HEK293 (cell line): ENCODE data around the gene RPRD2.
A peak's percentile ranks its signal among the peaks of the same experiment; 100 is the strongest.

Source experiments
- HOXA7 ChIP-seq: sonication (generic); formaldehyde crosslinking; IDR thresholded peaks from 2 replicates; pipeline ENCODE4 v1.8.1; 2022; ENCODE audit warnings: missing genetic modification reagents, borderline replicate concordance
- HOXD13 ChIP-seq: sonication (generic); formaldehyde crosslinking; IDR thresholded peaks from 2 replicates; pipeline ENCODE4 v1.8.0; 2022; ENCODE audit warnings: missing genetic modification reagents, borderline replicate concordance
- MZF1 ChIP-seq: fragments of 450-650 bp; formaldehyde crosslinking; IDR thresholded peaks from 2 replicates; pipeline ENCODE4 v1.5.1; 2017; ENCODE audit warnings: missing biosample characterization, missing genetic modification characterization, borderline replicate concordance
- RBAK ChIP-seq: fragments of 450-650 bp; formaldehyde crosslinking; IDR thresholded peaks from 2 replicates; pipeline ENCODE4 v1.5.1; 2016; ENCODE audit warnings: missing biosample characterization, missing genetic modification characterization
- SETDB1 ChIP-seq: IDR thresholded peaks from one replicate; pipeline ENCODE4 v1.6.1; 2017; ENCODE audit warnings: mild to moderate bottlenecking, low read length, moderate library complexity, mixed read lengths; ENCODE audit not compliant: insufficient read length
- TRIM28 ChIP-seq: IDR thresholded peaks from 2 replicates; pipeline ENCODE4 v1.6.1; 2011; ENCODE audit warnings: low read length, control low read depth, borderline replicate concordance
- YY2 ChIP-seq: fragments of 450-650 bp; formaldehyde crosslinking; IDR thresholded peaks from 2 replicates; pipeline ENCODE4 v1.5.1; 2016; ENCODE audit warnings: missing biosample characterization, missing genetic modification characterization
- ZIC2 ChIP-seq: fragments of 450-650 bp; formaldehyde crosslinking; IDR thresholded peaks from 2 replicates; pipeline ENCODE4 v1.5.1; 2016; ENCODE audit warnings: missing biosample characterization, missing genetic modification characterization
- ZNF114 ChIP-seq: fragments of 450-650 bp; formaldehyde crosslinking; IDR thresholded peaks from 2 replicates; pipeline ENCODE4 v1.5.0; 2017; ENCODE audit warnings: missing biosample characterization, missing genetic modification characterization
- ZNF19 ChIP-seq: fragments of 450-650 bp; formaldehyde crosslinking; IDR thresholded peaks from 2 replicates; pipeline ENCODE4; 2016; ENCODE audit warnings: missing biosample characterization, missing genetic modification characterization, low read depth
- ZNF211 ChIP-seq: fragments of 450-650 bp; formaldehyde crosslinking; IDR thresholded peaks from 2 replicates; pipeline ENCODE4 v1.5.1; 2016; ENCODE audit warnings: low read depth, missing biosample characterization, missing genetic modification characterization
- ZNF366 ChIP-seq: fragments of 450-650 bp; formaldehyde crosslinking; conservative IDR thresholded peaks from 2 replicates; pipeline ENCODE4 v1.5.1; 2016; ENCODE audit warnings: missing biosample characterization, missing genetic modification characterization
- ZNF37A ChIP-seq: fragments of 450-650 bp; IDR thresholded peaks from 2 replicates; pipeline ENCODE4 v1.5.1; 2018; ENCODE audit warnings: missing biosample characterization, missing genetic modification characterization
- ZNF544 ChIP-seq: fragments of 450-650 bp; formaldehyde crosslinking; IDR thresholded peaks from 2 replicates; pipeline ENCODE4 v1.5.0; 2017; ENCODE audit warnings: missing biosample characterization, missing genetic modification characterization
- ZNF549 ChIP-seq: fragments of 450-650 bp; IDR thresholded peaks from 2 replicates; pipeline ENCODE4 v1.5.1; 2018; ENCODE audit warnings: missing biosample characterization, missing genetic modification characterization, mild to moderate bottlenecking, inconsistent platforms, moderate library complexity
- ZNF623 ChIP-seq: fragments of 450-650 bp; formaldehyde crosslinking; IDR thresholded peaks from 2 replicates; pipeline ENCODE4 v1.5.1; 2016; ENCODE audit warnings: missing biosample characterization, missing genetic modification characterization
- ZNF677 ChIP-seq: fragments of 450-650 bp; IDR thresholded peaks from 2 replicates; pipeline ENCODE4 v1.5.0; 2018; ENCODE audit warnings: missing biosample characterization, mild to moderate bottlenecking, missing genetic modification characterization, moderate library complexity
- ZSCAN16 ChIP-seq: fragments of 450-650 bp; formaldehyde crosslinking; IDR thresholded peaks from 2 replicates; pipeline ENCODE4 v1.5.1; 2016; ENCODE audit warnings: missing biosample characterization, missing genetic modification characterization
- TF ChIP-seq, protein P1 (sequence below): fragments of 450-650 bp; formaldehyde crosslinking; IDR thresholded peaks from 2 replicates; pipeline ENCODE4 v1.5.1; 2017; ENCODE audit warnings: missing biosample characterization, missing genetic modification characterization
- TF ChIP-seq, protein P2 (sequence below): IDR thresholded peaks from 2 replicates; pipeline ENCODE4 v1.6.1; 2011; ENCODE audit warnings: mild to moderate bottlenecking, low read depth, low read length, borderline replicate concordance
- TF ChIP-seq, protein P3 (sequence below): fragments of 450-650 bp; formaldehyde crosslinking; IDR thresholded peaks from 2 replicates; pipeline ENCODE4 v1.5.1; 2017; ENCODE audit warnings: missing biosample characterization, missing genetic modification characterization
- TF ChIP-seq, protein P4 (sequence below): fragments of 450-650 bp; formaldehyde crosslinking; IDR thresholded peaks from 2 replicates; pipeline ENCODE4 v1.5.1; 2016; ENCODE audit warnings: missing biosample characterization, missing genetic modification characterization
- TF ChIP-seq, protein P5 (sequence below): fragments of 450-650 bp; formaldehyde crosslinking; IDR thresholded peaks from 2 replicates; pipeline ENCODE4 v1.5.1; 2016; ENCODE audit warnings: missing biosample characterization, missing genetic modification characterization
- TF ChIP-seq, protein P6 (sequence below): fragments of 450-650 bp; formaldehyde crosslinking; IDR thresholded peaks from 2 replicates; pipeline ENCODE4 v1.5.1; 2016; ENCODE audit warnings: missing biosample characterization, missing genetic modification characterization, borderline replicate concordance

RPRD2 gene

DNA sequence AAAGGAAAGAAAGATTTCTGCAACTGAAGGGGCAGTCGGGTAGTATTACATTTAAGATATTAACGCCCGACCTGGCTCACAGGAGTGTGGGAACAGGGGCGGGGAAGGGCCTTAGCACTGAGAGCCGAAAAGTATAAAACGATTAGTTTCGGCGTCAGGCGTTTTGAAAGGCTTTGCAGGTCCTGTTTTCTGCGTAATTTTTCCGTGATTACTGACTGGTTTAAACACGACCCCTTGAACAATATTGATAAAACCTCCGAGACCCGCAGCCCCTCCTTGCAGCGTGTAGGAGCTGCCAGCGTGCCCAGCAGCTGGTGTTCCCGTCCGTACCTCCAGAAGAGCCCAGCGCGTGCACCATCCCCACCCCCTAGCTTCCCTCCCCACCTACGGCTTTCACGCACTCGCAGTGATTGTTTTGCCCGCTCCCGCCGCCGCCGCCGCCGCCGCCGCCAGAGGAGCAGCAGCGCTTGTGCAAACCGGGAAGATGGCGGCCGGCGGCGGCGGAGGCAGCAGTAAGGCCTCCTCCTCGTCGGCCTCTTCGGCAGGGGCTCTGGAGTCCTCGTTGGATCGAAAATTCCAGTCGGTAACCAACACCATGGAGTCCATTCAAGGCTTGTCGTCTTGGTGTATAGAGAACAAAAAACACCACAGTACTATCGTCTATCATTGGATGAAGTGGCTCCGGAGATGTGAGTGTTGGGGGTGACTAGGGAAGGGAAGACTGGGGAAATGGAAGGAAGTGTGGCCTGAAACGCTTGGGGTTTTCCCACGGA is 470 bp downstream of the RPRD2 start (continued):
- TF ChIP-seq YY2 (tag by site-specific recombination) (peak; percentile 67), TRIM28 (no peak), ZNF549 (tag by site-specific recombination) (no peak), ZNF544 (tag by site-specific recombination) (no peak), ZNF37A (tag by site-specific recombination) (no peak), ZSCAN16 (tag by site-specific recombination) (no peak), HOXA7 (CRISPR knock-in tag) (no peak), MZF1 (tag by site-specific recombination) (0 out of 2 replicates have a peak, but pooled peaks have one; percentile 8), ZIC2 (no peak), ZNF19 (no peak), ZNF366 (tag by site-specific recombination) (no peak), ZNF677 (tag by site-specific recombination) (no peak), ZNF211 (tag by site-specific recombination) (no peak), SETDB1 (no peak), HOXD13 (no peak), RBAK (tag by site-specific recombination) (no peak), ZNF623 (tag by site-specific recombination) (peak; percentile 9), ZNF114 (tag by site-specific recombination) (no peak)
- TF ChIP-seq, protein P1, sequence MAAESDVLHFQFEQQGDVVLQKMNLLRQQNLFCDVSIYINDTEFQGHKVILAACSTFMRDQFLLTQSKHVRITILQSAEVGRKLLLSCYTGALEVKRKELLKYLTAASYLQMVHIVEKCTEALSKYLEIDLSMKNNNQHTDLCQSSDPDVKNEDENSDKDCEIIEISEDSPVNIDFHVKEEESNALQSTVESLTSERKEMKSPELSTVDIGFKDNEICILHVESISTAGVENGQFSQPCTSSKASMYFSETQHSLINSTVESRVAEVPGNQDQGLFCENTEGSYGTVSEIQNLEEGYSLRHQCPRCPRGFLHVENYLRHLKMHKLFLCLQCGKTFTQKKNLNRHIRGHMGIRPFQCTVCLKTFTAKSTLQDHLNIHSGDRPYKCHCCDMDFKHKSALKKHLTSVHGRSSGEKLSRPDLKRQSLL (tag by site-specific recombination), result no peak
- TF ChIP-seq, protein P2, sequence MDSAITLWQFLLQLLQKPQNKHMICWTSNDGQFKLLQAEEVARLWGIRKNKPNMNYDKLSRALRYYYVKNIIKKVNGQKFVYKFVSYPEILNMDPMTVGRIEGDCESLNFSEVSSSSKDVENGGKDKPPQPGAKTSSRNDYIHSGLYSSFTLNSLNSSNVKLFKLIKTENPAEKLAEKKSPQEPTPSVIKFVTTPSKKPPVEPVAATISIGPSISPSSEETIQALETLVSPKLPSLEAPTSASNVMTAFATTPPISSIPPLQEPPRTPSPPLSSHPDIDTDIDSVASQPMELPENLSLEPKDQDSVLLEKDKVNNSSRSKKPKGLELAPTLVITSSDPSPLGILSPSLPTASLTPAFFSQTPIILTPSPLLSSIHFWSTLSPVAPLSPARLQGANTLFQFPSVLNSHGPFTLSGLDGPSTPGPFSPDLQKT, result no peak
- TF ChIP-seq, protein P3, sequence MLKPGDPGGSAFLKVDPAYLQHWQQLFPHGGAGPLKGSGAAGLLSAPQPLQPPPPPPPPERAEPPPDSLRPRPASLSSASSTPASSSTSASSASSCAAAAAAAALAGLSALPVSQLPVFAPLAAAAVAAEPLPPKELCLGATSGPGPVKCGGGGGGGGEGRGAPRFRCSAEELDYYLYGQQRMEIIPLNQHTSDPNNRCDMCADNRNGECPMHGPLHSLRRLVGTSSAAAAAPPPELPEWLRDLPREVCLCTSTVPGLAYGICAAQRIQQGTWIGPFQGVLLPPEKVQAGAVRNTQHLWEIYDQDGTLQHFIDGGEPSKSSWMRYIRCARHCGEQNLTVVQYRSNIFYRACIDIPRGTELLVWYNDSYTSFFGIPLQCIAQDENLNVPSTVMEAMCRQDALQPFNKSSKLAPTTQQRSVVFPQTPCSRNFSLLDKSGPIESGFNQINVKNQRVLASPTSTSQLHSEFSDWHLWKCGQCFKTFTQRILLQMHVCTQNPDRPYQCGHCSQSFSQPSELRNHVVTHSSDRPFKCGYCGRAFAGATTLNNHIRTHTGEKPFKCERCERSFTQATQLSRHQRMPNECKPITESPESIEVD (tag by site-specific recombination), result no peak
- TF ChIP-seq, protein P4, sequence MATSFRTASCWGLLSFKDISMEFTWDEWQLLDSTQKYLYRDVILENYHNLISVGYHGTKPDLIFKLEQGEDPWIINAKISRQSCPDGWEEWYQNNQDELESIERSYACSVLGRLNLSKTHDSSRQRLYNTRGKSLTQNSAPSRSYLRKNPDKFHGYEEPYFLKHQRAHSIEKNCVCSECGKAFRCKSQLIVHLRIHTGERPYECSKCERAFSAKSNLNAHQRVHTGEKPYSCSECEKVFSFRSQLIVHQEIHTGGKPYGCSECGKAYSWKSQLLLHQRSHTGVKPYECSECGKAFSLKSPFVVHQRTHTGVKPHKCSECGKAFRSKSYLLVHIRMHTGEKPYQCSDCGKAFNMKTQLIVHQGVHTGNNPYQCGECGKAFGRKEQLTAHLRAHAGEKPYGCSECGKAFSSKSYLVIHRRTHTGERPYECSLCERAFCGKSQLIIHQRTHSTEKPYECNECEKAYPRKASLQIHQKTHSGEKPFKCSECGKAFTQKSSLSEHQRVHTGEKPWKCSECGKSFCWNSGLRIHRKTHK (tag by site-specific recombination), result no peak
- TF ChIP-seq, protein P5, sequence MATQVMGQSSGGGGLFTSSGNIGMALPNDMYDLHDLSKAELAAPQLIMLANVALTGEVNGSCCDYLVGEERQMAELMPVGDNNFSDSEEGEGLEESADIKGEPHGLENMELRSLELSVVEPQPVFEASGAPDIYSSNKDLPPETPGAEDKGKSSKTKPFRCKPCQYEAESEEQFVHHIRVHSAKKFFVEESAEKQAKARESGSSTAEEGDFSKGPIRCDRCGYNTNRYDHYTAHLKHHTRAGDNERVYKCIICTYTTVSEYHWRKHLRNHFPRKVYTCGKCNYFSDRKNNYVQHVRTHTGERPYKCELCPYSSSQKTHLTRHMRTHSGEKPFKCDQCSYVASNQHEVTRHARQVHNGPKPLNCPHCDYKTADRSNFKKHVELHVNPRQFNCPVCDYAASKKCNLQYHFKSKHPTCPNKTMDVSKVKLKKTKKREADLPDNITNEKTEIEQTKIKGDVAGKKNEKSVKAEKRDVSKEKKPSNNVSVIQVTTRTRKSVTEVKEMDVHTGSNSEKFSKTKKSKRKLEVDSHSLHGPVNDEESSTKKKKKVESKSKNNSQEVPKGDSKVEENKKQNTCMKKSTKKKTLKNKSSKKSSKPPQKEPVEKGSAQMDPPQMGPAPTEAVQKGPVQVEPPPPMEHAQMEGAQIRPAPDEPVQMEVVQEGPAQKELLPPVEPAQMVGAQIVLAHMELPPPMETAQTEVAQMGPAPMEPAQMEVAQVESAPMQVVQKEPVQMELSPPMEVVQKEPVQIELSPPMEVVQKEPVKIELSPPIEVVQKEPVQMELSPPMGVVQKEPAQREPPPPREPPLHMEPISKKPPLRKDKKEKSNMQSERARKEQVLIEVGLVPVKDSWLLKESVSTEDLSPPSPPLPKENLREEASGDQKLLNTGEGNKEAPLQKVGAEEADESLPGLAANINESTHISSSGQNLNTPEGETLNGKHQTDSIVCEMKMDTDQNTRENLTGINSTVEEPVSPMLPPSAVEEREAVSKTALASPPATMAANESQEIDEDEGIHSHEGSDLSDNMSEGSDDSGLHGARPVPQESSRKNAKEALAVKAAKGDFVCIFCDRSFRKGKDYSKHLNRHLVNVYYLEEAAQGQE (tag by site-specific recombination), result 0 out of 2 replicates have a peak, but pooled peaks have one; percentile 21
- TF ChIP-seq, protein P6, sequence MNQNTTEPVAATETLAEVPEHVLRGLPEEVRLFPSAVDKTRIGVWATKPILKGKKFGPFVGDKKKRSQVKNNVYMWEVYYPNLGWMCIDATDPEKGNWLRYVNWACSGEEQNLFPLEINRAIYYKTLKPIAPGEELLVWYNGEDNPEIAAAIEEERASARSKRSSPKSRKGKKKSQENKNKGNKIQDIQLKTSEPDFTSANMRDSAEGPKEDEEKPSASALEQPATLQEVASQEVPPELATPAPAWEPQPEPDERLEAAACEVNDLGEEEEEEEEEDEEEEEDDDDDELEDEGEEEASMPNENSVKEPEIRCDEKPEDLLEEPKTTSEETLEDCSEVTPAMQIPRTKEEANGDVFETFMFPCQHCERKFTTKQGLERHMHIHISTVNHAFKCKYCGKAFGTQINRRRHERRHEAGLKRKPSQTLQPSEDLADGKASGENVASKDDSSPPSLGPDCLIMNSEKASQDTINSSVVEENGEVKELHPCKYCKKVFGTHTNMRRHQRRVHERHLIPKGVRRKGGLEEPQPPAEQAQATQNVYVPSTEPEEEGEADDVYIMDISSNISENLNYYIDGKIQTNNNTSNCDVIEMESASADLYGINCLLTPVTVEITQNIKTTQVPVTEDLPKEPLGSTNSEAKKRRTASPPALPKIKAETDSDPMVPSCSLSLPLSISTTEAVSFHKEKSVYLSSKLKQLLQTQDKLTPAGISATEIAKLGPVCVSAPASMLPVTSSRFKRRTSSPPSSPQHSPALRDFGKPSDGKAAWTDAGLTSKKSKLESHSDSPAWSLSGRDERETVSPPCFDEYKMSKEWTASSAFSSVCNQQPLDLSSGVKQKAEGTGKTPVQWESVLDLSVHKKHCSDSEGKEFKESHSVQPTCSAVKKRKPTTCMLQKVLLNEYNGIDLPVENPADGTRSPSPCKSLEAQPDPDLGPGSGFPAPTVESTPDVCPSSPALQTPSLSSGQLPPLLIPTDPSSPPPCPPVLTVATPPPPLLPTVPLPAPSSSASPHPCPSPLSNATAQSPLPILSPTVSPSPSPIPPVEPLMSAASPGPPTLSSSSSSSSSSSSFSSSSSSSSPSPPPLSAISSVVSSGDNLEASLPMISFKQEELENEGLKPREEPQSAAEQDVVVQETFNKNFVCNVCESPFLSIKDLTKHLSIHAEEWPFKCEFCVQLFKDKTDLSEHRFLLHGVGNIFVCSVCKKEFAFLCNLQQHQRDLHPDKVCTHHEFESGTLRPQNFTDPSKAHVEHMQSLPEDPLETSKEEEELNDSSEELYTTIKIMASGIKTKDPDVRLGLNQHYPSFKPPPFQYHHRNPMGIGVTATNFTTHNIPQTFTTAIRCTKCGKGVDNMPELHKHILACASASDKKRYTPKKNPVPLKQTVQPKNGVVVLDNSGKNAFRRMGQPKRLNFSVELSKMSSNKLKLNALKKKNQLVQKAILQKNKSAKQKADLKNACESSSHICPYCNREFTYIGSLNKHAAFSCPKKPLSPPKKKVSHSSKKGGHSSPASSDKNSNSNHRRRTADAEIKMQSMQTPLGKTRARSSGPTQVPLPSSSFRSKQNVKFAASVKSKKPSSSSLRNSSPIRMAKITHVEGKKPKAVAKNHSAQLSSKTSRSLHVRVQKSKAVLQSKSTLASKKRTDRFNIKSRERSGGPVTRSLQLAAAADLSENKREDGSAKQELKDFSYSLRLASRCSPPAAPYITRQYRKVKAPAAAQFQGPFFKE (tag by site-specific recombination), result no peak
